Astrocyte (in vitro differentiated cells and primary cell): Measurements from ENCODE around the gene SORBS2. TPM values are rescaled to one million over a fixed set of nuclear protein-coding genes. Genes with fewer than 3 reads are reported as not detected.

Experiments
- DNase-seq: peaks from one replicate; pipeline ENCODE4 v3.0.0-alpha.2; 2010; ENCODE audit warnings: low read depth
- FAIRE-seq: peaks from 2 replicates; lab custom pipeline; 2011; peaks lifted over from hg19 to GRCh38; lab: Jason Lieb, UNC
- H2AFZ ChIP-seq: 2 replicates; pipeline ENCODE4 v1.6.0; 2012; ENCODE audit warnings: low read depth, low read length, inconsistent platforms
- H3K27ac ChIP-seq: 2 replicates; pipeline ENCODE4 v1.5.1; 2011; ENCODE audit warnings: low read depth, low read length, inconsistent platforms
- H3K27me3 ChIP-seq: 2 replicates; pipeline ENCODE4 v1.6.0; 2011; ENCODE audit warnings: low read length, inconsistent platforms; ENCODE audit not compliant: insufficient read depth
- H3K36me3 ChIP-seq: 2 replicates; pipeline ENCODE4 v1.5.1; 2011; ENCODE audit warnings: low read length, inconsistent platforms; ENCODE audit not compliant: insufficient read depth
- H3K4me1 ChIP-seq: 2 replicates; pipeline ENCODE4 v1.5.1; 2011; ENCODE audit warnings: low read length, inconsistent platforms; ENCODE audit not compliant: insufficient read depth
- H3K4me2 ChIP-seq: 2 replicates; pipeline ENCODE4 v1.6.0; 2012; ENCODE audit warnings: low read length, inconsistent platforms
- H3K4me3 ChIP-seq: 2 replicates; pipeline ENCODE4 v1.5.1; 2011; ENCODE audit warnings: low read depth, mild to moderate bottlenecking, low read length, inconsistent platforms; ENCODE audit not compliant: insufficient read depth
- H3K79me2 ChIP-seq: 2 replicates; pipeline ENCODE4 v1.6.0; 2012; ENCODE audit warnings: mild to moderate bottlenecking, low read length, inconsistent platforms; ENCODE audit not compliant: insufficient read depth
- H3K9ac ChIP-seq: 2 replicates; pipeline ENCODE4 v1.6.0; 2012; ENCODE audit warnings: mild to moderate bottlenecking, low read length, inconsistent platforms
- H3K9me3 ChIP-seq: 2 replicates; pipeline ENCODE4 v1.5.1; 2012; ENCODE audit warnings: low read depth, mild to moderate bottlenecking, low read length, inconsistent platforms; ENCODE audit not compliant: insufficient read depth
- H4K20me1 ChIP-seq: 2 replicates; pipeline ENCODE4 v1.6.0; 2012; ENCODE audit warnings: low read length, inconsistent platforms; ENCODE audit not compliant: insufficient read depth
- H3K27ac Mint-ChIP-seq: one replicate; pipeline ENCODE4 v1.8.0; 2021; ENCODE audit warnings: mild to moderate bottlenecking, mixed read lengths; ENCODE audit not compliant: unreplicated experiment
- H3K27me3 Mint-ChIP-seq: one replicate; pipeline ENCODE4 v1.8.0; 2021; ENCODE audit warnings: low read depth, mixed read lengths; ENCODE audit not compliant: unreplicated experiment
- H3K36me3 Mint-ChIP-seq: one replicate; pipeline ENCODE4 v1.8.0; 2021; ENCODE audit warnings: low read depth, mixed read lengths; ENCODE audit not compliant: unreplicated experiment
- H3K4me1 Mint-ChIP-seq: one replicate; pipeline ENCODE4 v1.8.0; 2021; ENCODE audit warnings: low read depth, mixed read lengths; ENCODE audit not compliant: unreplicated experiment
- H3K4me3 Mint-ChIP-seq: one replicate; pipeline ENCODE4 v1.8.0; 2021; ENCODE audit warnings: mild to moderate bottlenecking, moderate library complexity, mixed read lengths; ENCODE audit not compliant: unreplicated experiment
- H3K9me3 Mint-ChIP-seq: one replicate; pipeline ENCODE4 v1.8.0; 2021; ENCODE audit warnings: mild to moderate bottlenecking, mixed read lengths; ENCODE audit not compliant: unreplicated experiment
- CTCF ChIP-seq: IDR thresholded peaks from 2 replicates; pipeline ENCODE4 v1.5.1; 2011; ENCODE audit warnings: low read depth, mild to moderate bottlenecking, inconsistent platforms, low read length, moderate library complexity; ENCODE audit not compliant: insufficient read depth
- EZH2 ChIP-seq: IDR thresholded peaks from 2 replicates; pipeline ENCODE4 v1.6.1; 2012; ENCODE audit warnings: mild to moderate bottlenecking, low read length, inconsistent platforms; ENCODE audit not compliant: insufficient read depth
- total RNA-seq: library from RNA; stranded (reverse); gene quantifications from 2 replicates; pipeline ENCODE4 v1.2.1, GENCODE V29; 2021

Gene SORBS2
- total RNA-seq, 1 donor from 2014 or later: 97.4 TPM

DNA sequence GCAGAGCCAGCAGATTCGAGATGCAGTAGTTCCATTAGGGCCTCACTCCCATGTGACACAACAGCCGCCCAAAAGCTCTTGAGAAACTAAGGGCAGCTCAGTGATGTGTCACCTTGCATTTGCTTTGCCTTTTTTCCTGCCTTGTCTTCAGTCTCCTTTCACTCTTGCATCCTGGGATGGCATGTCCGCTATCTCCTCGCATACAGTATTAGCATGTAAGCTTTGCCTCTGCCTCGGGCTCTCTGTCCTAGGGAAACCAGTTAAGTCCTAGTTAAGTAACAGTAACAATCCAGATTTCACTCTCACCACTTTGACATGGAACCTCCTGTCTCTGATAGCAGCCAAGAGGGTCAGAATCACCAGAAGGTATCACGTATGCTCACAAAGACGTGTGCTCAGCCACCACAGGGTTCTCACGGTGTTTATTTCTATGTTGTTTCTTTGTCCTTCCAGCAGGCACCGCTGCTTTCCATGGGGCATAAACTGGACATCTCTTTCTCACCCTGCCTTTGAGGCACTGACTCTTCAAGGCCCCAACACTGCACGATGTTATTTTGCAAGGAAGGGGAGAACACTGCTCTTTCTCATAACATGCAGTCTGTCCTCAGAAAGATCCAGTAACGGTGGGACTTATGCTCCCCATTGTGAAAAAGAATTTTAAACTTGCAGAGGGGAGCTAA lies 26.7 kb upstream of the SORBS2 start:
- Histone ChIP-seq H3K4me1 (peaks cover 29% of the 10 kb centered on the region), H2AFZ (peak overlapping the region; percentile 4), H3K4me3 (no peak overlapping the region), H4K20me1 (no peaks in the 10 kb centered on the region), H3K79me2 (no peaks in the 10 kb centered on the region), H3K27me3 (no peaks in the 10 kb centered on the region), H3K27ac (peak overlapping the region; percentile 84), H3K9ac (peak overlapping the region; percentile 54), H3K36me3 (no peaks in the 10 kb centered on the region), H3K9me3 (no peaks in the 10 kb centered on the region), H3K4me2 (peak overlapping the region; percentile 69)
- H3K9me3 Mint-ChIP-seq: peaks cover 2% of the 10 kb centered on the region
- DNase-seq (no peak), FAIRE-seq (no peak)
- H3K4me3 Mint-ChIP-seq: no peak overlapping the region
- H3K4me1 Mint-ChIP-seq: peaks cover 22% of the 10 kb centered on the region
- TF ChIP-seq EZH2 (no peak), CTCF (peak; percentile 9)
- no peak overlapping the region for H3K27ac Mint-ChIP-seq
- H3K36me3 Mint-ChIP-seq: peaks cover 2% of the 10 kb centered on the region
- no peaks in the 10 kb centered on the region for H3K27me3 Mint-ChIP-seq

GRCh38 chr4:185838104-185838452 lies 26.1 kb upstream of the SORBS2 start:
- Histone ChIP-seq H4K20me1 (no peaks in the 10 kb centered on the region), H3K36me3 (no peaks in the 10 kb centered on the region), H3K9me3 (no peaks in the 10 kb centered on the region), H3K9ac (peak overlapping the region; percentile 54), H3K4me3 (no peak overlapping the region), H2AFZ (no peak overlapping the region), H3K79me2 (no peaks in the 10 kb centered on the region), H3K27me3 (no peaks in the 10 kb centered on the region), H3K27ac (peak overlapping the region; percentile 84), H3K4me1 (peaks cover 32% of the 10 kb centered on the region), H3K4me2 (peak overlapping the region; percentile 69)
- no peak overlapping the region for H3K4me3 Mint-ChIP-seq
- H3K9me3 Mint-ChIP-seq: peaks cover 2% of the 10 kb centered on the region
- no peak for TF ChIP-seq EZH2
- TF ChIP-seq CTCF: no peak
- H3K27ac Mint-ChIP-seq: no peak overlapping the region
- FAIRE-seq: no peak
- no peak for DNase-seq
- H3K4me1 Mint-ChIP-seq: peaks cover 26% of the 10 kb centered on the region
- no peaks in the 10 kb centered on the region for H3K27me3 Mint-ChIP-seq
- H3K36me3 Mint-ChIP-seq: peaks cover 2% of the 10 kb centered on the region

GRCh38 chr4:185837415-185838103 lies 25.6 kb upstream of the SORBS2 start:
- H3K4me1 ChIP-seq: peaks cover 38% of the 10 kb centered on the region
- no peak overlapping the region for H3K4me2 ChIP-seq
- no peak overlapping the region for H3K27ac ChIP-seq
- TF ChIP-seq CTCF (no peak), EZH2 (no peak)
- H3K9me3 ChIP-seq: no peaks in the 10 kb centered on the region
- H3K27me3 Mint-ChIP-seq: no peaks in the 10 kb centered on the region
- FAIRE-seq (no peak), DNase-seq (no peak)
- H4K20me1 ChIP-seq: no peaks in the 10 kb centered on the region
- H3K4me1 Mint-ChIP-seq: peaks cover 28% of the 10 kb centered on the region
- H3K36me3 Mint-ChIP-seq: peaks cover 2% of the 10 kb centered on the region
- no peaks in the 10 kb centered on the region for H3K27me3 ChIP-seq
- H3K4me3 ChIP-seq: no peak overlapping the region
- no peak overlapping the region for H3K4me3 Mint-ChIP-seq
- no peaks in the 10 kb centered on the region for H3K36me3 ChIP-seq
- H3K27ac Mint-ChIP-seq: peak overlapping the region; percentile 41
- no peak overlapping the region for H3K9ac ChIP-seq
- H3K9me3 Mint-ChIP-seq: no peaks in the 10 kb centered on the region
- no peak overlapping the region for H2AFZ ChIP-seq
- H3K79me2 ChIP-seq: no peaks in the 10 kb centered on the region
